Epithelial cell of proximal tubule (primary cell): ENCODE results near the gene BTBD9. TPM values are rescaled to one million over a fixed set of nuclear protein-coding genes. Genes with fewer than 3 reads are reported as not detected.

Experiments used
- DNase-seq: peaks from one replicate; pipeline ENCODE4 v3.0.0-alpha.2; 2011; ENCODE audit warnings: low read depth
- H3K4me3 ChIP-seq: 2 replicates; pipeline ENCODE4 v1.5.1; 2011; ENCODE audit warnings: low read depth, mild to moderate bottlenecking, low read length
- total RNA-seq: library from RNA; depleted of rRNA; stranded (reverse); fragments of >200 nt; gene quantifications from 2 replicates; pipeline ENCODE4 v1.2.3, GENCODE V29; 2015
- TF ChIP-seq, protein P1 (sequence below): conservative IDR thresholded peaks from 2 replicates; pipeline ENCODE4 v1.5.1; 2012; ENCODE audit warnings: low read depth, mild to moderate bottlenecking, low read length

The BTBD9 gene
- total RNA-seq, 1 donor from 2014 or later = 2.9 TPM

DNA sequence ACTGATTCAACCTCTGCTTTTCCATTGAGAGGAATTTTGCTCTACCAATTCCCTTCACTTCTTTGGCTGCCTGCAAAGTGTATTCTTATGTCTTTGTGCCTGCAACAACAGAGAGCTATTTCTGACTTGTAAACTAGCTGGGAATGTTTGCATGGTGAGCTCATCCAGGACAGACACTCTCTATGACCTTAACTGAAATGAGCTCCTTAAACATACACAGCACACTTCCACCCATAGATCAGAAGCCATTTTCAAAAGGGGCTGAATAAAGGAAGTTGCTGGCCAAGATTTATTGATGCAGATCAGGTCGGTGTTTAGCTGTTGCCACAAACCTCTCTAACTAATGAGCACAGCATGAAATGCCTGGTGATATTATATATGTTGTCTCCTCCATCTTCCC, 377.7 kb downstream of the BTBD9 start:
- TF ChIP-seq, protein P1, sequence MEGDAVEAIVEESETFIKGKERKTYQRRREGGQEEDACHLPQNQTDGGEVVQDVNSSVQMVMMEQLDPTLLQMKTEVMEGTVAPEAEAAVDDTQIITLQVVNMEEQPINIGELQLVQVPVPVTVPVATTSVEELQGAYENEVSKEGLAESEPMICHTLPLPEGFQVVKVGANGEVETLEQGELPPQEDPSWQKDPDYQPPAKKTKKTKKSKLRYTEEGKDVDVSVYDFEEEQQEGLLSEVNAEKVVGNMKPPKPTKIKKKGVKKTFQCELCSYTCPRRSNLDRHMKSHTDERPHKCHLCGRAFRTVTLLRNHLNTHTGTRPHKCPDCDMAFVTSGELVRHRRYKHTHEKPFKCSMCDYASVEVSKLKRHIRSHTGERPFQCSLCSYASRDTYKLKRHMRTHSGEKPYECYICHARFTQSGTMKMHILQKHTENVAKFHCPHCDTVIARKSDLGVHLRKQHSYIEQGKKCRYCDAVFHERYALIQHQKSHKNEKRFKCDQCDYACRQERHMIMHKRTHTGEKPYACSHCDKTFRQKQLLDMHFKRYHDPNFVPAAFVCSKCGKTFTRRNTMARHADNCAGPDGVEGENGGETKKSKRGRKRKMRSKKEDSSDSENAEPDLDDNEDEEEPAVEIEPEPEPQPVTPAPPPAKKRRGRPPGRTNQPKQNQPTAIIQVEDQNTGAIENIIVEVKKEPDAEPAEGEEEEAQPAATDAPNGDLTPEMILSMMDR = no peak
- H3K4me3 ChIP-seq = no peak overlapping the region
- peak; percentile 70 for DNase-seq

DNA sequence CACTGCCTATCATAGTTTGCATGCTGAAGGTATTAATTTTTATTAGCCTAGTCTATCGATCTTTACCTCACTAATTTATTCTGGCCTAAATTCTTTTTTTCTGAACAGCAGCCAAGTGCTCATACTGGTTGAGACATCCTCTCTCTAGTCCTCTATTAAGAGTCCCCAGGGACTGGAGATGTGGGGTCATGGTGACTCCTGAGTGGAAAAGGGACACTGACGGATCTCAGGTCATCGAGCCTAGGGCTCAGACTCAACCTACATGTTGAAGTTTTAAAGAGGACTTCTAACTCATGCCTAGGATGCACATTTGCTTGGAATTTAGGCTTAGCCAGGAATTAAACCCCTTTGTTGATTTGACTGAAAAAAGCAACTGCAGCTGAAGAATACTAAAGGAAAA, 378.1 kb downstream of the BTBD9 start:
- no peak for DNase-seq
- TF ChIP-seq, protein P1 = no peak
- no peak overlapping the region for H3K4me3 ChIP-seq

DNA sequence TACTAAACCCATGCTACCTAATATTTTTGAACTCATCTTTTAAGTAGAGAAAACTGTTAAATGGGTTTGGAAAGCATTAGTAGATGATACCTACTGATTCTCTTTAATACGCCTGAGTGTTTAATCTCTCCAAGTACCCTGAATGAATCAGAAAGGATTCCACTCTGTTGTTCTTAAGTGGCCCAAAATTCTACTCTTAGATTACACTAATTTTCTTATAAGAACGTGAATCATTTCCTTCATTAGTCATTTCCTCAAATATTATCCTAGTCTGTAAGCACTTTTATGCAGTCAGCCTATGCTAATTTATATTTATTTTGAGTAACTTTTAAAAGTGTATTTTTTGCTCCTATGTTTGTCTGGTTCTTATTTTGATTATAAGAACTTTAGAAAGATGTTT, 380.0 kb downstream of the BTBD9 start:
- no peak overlapping the region for H3K4me3 ChIP-seq
- TF ChIP-seq, protein P1 = no peak
- DNase-seq = no peak

DNA sequence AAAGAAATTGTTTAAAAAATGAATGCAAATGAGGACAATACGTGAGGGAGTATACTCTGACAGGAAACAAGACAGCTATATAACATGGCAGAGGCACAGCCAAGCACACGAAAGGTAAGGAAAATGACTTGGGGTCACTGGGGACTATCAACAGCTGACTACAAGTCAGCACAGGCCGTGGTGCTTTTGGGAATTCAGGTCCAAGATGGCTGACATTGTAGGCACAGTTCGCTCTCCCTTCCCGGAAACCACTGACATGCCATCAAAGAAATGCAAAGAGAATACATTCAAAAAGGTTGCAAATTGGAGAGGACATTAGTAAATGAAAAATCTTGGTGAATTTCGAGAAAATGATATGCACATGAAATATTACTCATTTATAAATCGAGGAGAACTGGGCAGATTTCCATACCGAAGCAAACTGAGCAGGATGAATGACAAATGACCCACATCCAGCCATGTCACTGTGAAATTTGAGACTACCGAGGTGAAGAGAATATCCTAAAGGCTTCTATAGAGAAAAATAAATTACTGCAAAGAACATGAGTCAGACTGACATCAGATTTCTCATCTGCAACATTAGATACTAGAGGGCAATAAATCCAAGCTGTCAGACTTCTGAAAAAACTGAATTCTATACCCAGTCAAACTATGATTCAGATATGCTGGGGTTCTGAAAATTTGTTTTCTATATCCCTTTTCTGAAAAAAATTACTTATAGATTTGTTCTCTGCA, 391.1 kb downstream of the BTBD9 start:
- DNase-seq = no peak
- TF ChIP-seq, protein P1 = no peak
- no peak overlapping the region for H3K4me3 ChIP-seq

DNA sequence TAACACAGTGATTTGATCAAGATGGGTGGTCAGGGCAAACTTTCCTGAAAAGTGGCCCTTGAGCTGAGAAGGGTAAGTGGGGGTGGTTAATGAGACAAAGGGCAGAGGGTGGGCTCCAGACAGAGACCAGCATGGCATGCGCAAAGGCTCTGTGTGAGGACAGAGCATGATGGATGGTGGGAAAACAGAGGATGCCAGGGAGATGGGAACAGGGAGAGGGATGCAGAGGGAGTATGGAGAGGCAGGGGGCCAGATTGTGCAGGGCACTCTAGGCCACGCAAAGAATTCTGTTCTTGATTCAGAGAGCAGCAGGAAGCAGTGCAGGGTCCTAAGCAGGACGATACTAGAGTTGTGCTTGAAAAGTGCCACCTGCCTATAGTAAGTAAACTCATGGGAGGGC, 394.4 kb downstream of the BTBD9 start:
- TF ChIP-seq, protein P1 = no peak
- H3K4me3 ChIP-seq = no peak overlapping the region
- no peak for DNase-seq

DNA sequence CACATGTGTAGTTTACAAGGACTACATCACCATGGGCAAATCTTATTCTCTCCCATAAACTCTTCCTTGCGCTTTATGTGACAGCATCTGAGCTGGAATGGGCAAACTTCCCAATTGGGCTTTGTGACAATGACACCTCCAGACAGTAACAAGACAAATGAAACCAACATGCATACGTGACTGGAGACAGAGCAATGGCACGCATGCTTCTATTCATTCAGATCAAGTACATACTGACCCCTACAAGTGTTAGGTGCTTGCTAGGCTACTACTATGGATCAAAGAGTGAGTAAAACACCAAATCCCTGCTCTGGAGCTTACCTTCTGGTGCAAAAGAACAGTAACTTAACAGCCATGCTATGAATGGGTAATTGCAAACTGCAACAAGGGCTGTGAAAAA, 394.9 kb downstream of the BTBD9 start:
- DNase-seq = no peak
- TF ChIP-seq, protein P1 = no peak
- H3K4me3 ChIP-seq = no peak overlapping the region
